ENCODE data around the gene FOXO3. TPM values are rescaled to one million over a fixed set of nuclear protein-coding genes. Genes with fewer than 3 reads are reported as not detected.

Gene FOXO3
- total and polyA plus RNA-seq, 2 of the 13 experiments (the other 11 are each of a cell fraction or from before 2014, with no cell fraction given), result 16.0 to 22.5 TPM

DNA sequence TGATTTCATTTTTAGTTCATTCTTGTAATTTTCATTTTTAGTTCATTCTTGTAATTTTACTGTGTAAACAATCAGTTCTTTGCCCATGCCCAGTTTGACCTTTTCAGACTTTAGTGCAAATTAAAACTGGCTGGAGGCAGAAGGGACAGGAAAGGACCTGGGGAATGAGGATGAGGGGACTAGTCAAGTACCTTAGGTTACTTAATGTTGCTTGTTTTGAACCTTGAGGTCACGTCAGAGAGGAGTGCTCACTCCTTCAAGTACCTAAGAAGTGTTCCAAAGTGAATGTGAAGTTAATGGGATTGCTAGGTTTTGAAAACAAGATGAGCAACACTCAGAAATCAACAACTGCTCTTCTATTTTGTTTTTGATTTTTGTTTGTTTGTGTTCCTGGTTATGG is 82.5 kb downstream of the FOXO3 start (continued):
- TF ChIP-seq, protein P1, sequence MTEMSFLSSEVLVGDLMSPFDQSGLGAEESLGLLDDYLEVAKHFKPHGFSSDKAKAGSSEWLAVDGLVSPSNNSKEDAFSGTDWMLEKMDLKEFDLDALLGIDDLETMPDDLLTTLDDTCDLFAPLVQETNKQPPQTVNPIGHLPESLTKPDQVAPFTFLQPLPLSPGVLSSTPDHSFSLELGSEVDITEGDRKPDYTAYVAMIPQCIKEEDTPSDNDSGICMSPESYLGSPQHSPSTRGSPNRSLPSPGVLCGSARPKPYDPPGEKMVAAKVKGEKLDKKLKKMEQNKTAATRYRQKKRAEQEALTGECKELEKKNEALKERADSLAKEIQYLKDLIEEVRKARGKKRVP (CRISPR knock-in tag; IDR thresholded peaks at IDR 0.05), result no peak
- TF ChIP-seq CREM (IDR thresholded peaks at IDR 0.05), result no peak
- no peak for TF ChIP-seq CREM (CRISPR knock-in tag; IDR thresholded peaks at IDR 0.05)
- TF ChIP-seq RFX1 (IDR thresholded peaks at IDR 0.05), result no peak

DNA sequence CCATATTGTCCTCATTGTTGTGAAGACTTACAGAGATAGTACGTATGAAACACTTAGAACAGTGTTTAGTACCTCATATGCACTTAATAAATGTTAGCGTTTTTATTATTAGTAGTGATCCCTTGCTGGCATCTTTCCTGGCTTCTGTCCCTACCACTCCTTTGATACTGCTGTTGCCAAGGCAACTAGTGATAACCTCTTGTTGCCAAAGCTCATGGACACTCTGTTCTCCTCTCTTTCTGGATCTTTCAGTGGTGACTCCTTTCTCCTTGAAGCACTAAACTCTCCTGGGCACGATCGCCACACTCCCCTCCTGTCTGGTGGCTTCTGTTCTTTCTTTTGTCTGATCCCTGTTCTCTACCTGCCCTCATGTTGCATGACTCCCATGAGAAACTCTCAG is 83.5 kb downstream of the FOXO3 start:
- BruUV-seq (replicated peaks), result no TSS peak
- CTCF ChIA-PET (ENCODE audit: low intra/inter-chr PET ratio, low total read pairs), result no interaction called here
- TF ChIP-seq ZBTB1 (CRISPR knock-in tag; IDR thresholded peaks at IDR 0.05; ENCODE audit: borderline replicate concordance) (no peak), ZNF878 (CRISPR knock-in tag; IDR thresholded peaks at IDR 0.05) (no peak), RFXANK (CRISPR knock-in tag; IDR thresholded peaks at IDR 0.05) (no peak), ZNF546 (CRISPR knock-in tag; conservative IDR thresholded peaks at IDR 0.05) (no peak), REPIN1 (CRISPR knock-in tag; IDR thresholded peaks at IDR 0.05; ENCODE audit: borderline replicate concordance, low read depth) (no peak), SUZ12 (IDR thresholded peaks at IDR 0.05; ENCODE audit: low read depth, low read length) (no peak), ZNF205 (CRISPR knock-in tag; IDR thresholded peaks at IDR 0.05) (no peak), CENPX (CRISPR knock-in tag; IDR thresholded peaks at IDR 0.05) (no peak), PITX1 (CRISPR knock-in tag; IDR thresholded peaks at IDR 0.05) (no peak)
- TF ChIP-seq, protein P2, sequence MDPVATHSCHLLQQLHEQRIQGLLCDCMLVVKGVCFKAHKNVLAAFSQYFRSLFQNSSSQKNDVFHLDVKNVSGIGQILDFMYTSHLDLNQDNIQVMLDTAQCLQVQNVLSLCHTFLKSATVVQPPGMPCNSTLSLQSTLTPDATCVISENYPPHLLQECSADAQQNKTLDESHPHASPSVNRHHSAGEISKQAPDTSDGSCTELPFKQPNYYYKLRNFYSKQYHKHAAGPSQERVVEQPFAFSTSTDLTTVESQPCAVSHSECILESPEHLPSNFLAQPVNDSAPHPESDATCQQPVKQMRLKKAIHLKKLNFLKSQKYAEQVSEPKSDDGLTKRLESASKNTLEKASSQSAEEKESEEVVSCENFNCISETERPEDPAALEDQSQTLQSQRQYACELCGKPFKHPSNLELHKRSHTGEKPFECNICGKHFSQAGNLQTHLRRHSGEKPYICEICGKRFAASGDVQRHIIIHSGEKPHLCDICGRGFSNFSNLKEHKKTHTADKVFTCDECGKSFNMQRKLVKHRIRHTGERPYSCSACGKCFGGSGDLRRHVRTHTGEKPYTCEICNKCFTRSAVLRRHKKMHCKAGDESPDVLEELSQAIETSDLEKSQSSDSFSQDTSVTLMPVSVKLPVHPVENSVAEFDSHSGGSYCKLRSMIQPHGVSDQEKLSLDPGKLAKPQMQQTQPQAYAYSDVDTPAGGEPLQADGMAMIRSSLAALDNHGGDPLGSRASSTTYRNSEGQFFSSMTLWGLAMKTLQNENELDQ (CRISPR knock-in tag; IDR thresholded peaks at IDR 0.05; ENCODE audit: borderline replicate concordance), result no peak
- TF ChIP-seq, protein P3, sequence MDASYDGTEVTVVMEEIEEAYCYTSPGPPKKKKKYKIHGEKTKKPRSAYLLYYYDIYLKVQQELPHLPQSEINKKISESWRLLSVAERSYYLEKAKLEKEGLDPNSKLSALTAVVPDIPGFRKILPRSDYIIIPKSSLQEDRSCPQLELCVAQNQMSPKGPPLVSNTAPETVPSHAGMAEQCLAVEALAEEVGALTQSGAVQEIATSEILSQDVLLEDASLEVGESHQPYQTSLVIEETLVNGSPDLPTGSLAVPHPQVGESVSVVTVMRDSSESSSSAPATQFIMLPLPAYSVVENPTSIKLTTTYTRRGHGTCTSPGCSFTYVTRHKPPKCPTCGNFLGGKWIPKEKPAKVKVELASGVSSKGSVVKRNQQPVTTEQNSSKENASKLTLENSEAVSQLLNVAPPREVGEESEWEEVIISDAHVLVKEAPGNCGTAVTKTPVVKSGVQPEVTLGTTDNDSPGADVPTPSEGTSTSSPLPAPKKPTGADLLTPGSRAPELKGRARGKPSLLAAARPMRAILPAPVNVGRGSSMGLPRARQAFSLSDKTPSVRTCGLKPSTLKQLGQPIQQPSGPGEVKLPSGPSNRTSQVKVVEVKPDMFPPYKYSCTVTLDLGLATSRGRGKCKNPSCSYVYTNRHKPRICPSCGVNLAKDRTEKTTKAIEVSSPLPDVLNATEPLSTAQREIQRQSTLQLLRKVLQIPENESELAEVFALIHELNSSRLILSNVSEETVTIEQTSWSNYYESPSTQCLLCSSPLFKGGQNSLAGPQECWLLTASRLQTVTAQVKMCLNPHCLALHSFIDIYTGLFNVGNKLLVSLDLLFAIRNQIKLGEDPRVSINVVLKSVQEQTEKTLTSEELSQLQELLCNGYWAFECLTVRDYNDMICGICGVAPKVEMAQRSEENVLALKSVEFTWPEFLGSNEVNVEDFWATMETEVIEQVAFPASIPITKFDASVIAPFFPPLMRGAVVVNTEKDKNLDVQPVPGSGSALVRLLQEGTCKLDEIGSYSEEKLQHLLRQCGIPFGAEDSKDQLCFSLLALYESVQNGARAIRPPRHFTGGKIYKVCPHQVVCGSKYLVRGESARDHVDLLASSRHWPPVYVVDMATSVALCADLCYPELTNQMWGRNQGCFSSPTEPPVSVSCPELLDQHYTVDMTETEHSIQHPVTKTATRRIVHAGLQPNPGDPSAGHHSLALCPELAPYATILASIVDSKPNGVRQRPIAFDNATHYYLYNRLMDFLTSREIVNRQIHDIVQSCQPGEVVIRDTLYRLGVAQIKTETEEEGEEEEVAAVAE (CRISPR knock-in tag; IDR thresholded peaks at IDR 0.05; ENCODE audit: borderline replicate concordance), result no peak
- TF ChIP-seq, protein P4, sequence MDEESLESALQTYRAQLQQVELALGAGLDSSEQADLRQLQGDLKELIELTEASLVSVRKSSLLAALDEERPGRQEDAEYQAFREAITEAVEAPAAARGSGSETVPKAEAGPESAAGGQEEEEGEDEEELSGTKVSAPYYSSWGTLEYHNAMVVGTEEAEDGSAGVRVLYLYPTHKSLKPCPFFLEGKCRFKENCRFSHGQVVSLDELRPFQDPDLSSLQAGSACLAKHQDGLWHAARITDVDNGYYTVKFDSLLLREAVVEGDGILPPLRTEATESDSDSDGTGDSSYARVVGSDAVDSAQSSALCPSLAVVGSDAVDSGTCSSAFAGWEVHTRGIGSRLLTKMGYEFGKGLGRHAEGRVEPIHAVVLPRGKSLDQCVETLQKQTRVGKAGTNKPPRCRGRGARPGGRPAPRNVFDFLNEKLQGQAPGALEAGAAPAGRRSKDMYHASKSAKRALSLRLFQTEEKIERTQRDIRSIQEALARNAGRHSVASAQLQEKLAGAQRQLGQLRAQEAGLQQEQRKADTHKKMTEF (CRISPR knock-in tag; IDR thresholded peaks at IDR 0.05), result no peak

More for the DNA sequence above, 83.5 kb downstream of the FOXO3 start:
- no peak overlapping the region for H3K4me3 ChIP-seq (replicated peaks in 1 of 3; ENCODE audit: insufficient read depth in 1 of 3, low read depth in 2 of 3, low read length in 3 of 3)
- H3K79me2 ChIP-seq (ENCODE audit: insufficient read depth, low read length), result peaks cover 45% of the 10 kb centered on the region
- peaks cover 50% of the 10 kb centered on the region for H3K4me1 ChIP-seq (ENCODE audit: insufficient read depth, low read length)
- in situ Hi-C loops (cut with HindIII; ENCODE audit: extremely low pct_ligation_motif_present, low pct_unique_long_range_greater_than_20kb) (no loop called here), intact Hi-C loops (cut with micrococcal nuclease; ENCODE audit: unreplicated experiment) (no loop called here)
- no peak overlapping the region for H2AFZ ChIP-seq (ENCODE audit: low read length)
- H3K9me3 ChIP-seq (ENCODE audit: low read length), result no peaks in the 10 kb centered on the region
- H3K4me2 ChIP-seq (ENCODE audit: low read depth, low read length), result no peak overlapping the region
- H4K20me1 ChIP-seq (ENCODE audit: insufficient read depth, low read length), result peaks cover 23% of the 10 kb centered on the region
- no peaks in the 10 kb centered on the region for H3K27me3 ChIP-seq (ENCODE audit: control insufficient read depth in 1 of 2, insufficient read depth in 2 of 2, low read length in 2 of 2)
- H3K9ac ChIP-seq (ENCODE audit: insufficient read depth, low read depth, low read length), result no peak overlapping the region
- H3K27ac ChIP-seq (ENCODE audit: extremely low read length, insufficient read depth, low read length), result no peak overlapping the region
- FAIRE-seq, result no peak
- peaks cover 4 to 17% of the 10 kb centered on the region in 2 experiments; a peak in 3 of 5 replicates for H3K36me3 ChIP-seq (replicated peaks in 1 of 2; ENCODE audit: control insufficient read depth in 1 of 2, insufficient read depth in 2 of 2, low read length in 2 of 2)
- no peak for DNase-seq (ENCODE audit: low spot score)
- no peak for ATAC-seq
- POLR2A ChIA-PET, result no interaction called here
- 95% methylated on average over 4 of the region's 4 CpGs for WGBS (ENCODE audit: low lambda C conversion rate)
